ENCODE data around the gene SYT15B.
"Not testable (repeated sequence)": the region's sequence is repeated elsewhere in the genome, so short reads cannot be mapped to it uniquely, and the experiment has no call there.

The SYT15B gene

GRCh38 chr10:47753871-47754270 lies 9.5 kb downstream of the SYT15B start:
- not testable (repeated sequence) for H3K9me3 ChIP-seq (ENCODE audit: severe bottlenecking); H3K36me3 ChIP-seq (ENCODE audit: low read depth); H3K27me3 ChIP-seq (ENCODE audit: insufficient read depth, poor library complexity, severe bottlenecking); ATAC-seq (ENCODE audit: low read depth); DNase-seq (ENCODE audit: low spot score); H3K4me1 ChIP-seq (ENCODE audit: insufficient read depth, poor library complexity, severe bottlenecking); H3K4me3 ChIP-seq (ENCODE audit: severe bottlenecking); H3K27ac ChIP-seq (ENCODE audit: poor library complexity, severe bottlenecking)

DNA sequence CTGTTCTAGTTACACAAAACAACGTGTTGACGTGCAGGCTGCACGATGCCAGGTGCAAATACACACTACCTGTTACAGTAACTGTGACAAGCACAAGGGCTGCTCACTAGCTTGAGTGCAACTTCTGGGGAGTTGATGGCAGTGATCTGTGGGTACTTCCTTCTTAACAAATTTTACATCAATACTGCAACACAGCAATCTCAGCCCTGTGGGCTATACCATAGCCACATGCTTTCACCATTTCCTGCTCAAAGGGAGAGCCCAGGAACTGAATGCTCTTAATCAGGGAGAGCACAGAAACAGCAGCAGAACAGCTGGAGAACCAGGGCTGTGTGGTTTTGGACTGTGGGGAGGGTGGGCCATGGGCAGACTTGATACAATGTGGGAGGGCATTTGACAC lies 10.2 kb downstream of the SYT15B start:
- ATAC-seq (ENCODE audit: low read depth); H3K36me3 ChIP-seq (ENCODE audit: low read depth); H3K27ac ChIP-seq (ENCODE audit: poor library complexity, severe bottlenecking); H3K9me3 ChIP-seq (ENCODE audit: severe bottlenecking); H3K4me1 ChIP-seq (ENCODE audit: insufficient read depth, poor library complexity, severe bottlenecking); H3K27me3 ChIP-seq (ENCODE audit: insufficient read depth, poor library complexity, severe bottlenecking); H3K4me3 ChIP-seq (ENCODE audit: severe bottlenecking); DNase-seq (ENCODE audit: low spot score): not testable (repeated sequence)

DNA sequence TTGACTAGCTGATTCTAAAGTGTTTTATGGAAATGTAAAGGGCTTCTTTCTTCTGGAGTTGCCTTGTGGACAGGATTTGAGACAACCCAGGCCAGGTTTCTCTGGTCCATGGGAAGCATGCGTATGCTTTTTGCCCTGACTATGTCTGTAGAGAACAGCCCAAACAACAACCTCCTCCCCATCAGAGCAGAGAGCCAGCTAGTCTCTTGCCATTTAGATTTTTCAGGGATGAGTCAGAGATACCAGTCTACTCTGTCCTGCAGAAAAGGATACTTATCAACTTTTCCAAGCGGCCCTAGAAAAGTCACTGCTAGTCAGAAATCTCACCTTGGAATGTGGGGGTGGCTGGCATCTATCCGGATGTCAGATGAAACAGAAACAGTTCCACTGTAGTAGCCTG lies 11.6 kb downstream of the SYT15B start:
- not testable (repeated sequence) for H3K4me1 ChIP-seq (ENCODE audit: insufficient read depth, poor library complexity, severe bottlenecking); H3K27ac ChIP-seq (ENCODE audit: poor library complexity, severe bottlenecking); H3K9me3 ChIP-seq (ENCODE audit: severe bottlenecking); H3K4me3 ChIP-seq (ENCODE audit: severe bottlenecking); DNase-seq (ENCODE audit: low spot score); H3K36me3 ChIP-seq (ENCODE audit: low read depth); H3K27me3 ChIP-seq (ENCODE audit: insufficient read depth, poor library complexity, severe bottlenecking)
- peak; percentile 48; the same call in 2 of the 3 replicates for ATAC-seq (ENCODE audit: low read depth)

DNA sequence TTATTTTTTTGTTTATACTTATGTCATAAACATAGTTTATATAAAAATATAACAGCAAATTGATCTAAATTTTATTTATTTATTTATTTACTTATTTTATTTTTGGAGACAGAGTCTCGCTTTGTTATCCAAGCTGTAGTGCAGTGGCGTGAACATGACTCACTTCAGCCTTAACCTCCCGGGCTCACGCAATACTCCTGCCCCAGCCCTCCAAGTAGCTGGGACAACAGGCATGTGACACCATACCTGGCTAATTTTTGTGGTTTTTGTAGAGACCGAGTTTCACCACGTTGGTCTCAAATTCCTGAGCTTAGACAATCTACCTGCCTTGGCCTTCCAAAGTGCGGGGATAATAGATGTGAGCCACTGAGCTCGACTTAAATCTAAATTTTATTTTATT lies 13.0 kb downstream of the SYT15B start:
- H3K9me3 ChIP-seq (ENCODE audit: severe bottlenecking); H3K27me3 ChIP-seq (ENCODE audit: insufficient read depth, poor library complexity, severe bottlenecking); DNase-seq (ENCODE audit: low spot score); ATAC-seq (ENCODE audit: low read depth); H3K4me1 ChIP-seq (ENCODE audit: insufficient read depth, poor library complexity, severe bottlenecking); H3K27ac ChIP-seq (ENCODE audit: poor library complexity, severe bottlenecking); H3K36me3 ChIP-seq (ENCODE audit: low read depth); H3K4me3 ChIP-seq (ENCODE audit: severe bottlenecking): not testable (repeated sequence)

- ATAC-seq (ENCODE audit: low read depth); H3K27me3 ChIP-seq (ENCODE audit: insufficient read depth, poor library complexity, severe bottlenecking); H3K4me3 ChIP-seq (ENCODE audit: severe bottlenecking); H3K9me3 ChIP-seq (ENCODE audit: severe bottlenecking); DNase-seq (ENCODE audit: low spot score); H3K4me1 ChIP-seq (ENCODE audit: insufficient read depth, poor library complexity, severe bottlenecking); H3K36me3 ChIP-seq (ENCODE audit: low read depth); H3K27ac ChIP-seq (ENCODE audit: poor library complexity, severe bottlenecking): not testable (repeated sequence)
These were observed 16.5 kb downstream of the SYT15B start for GRCh38 chr10:47746780-47747376.

DNA sequence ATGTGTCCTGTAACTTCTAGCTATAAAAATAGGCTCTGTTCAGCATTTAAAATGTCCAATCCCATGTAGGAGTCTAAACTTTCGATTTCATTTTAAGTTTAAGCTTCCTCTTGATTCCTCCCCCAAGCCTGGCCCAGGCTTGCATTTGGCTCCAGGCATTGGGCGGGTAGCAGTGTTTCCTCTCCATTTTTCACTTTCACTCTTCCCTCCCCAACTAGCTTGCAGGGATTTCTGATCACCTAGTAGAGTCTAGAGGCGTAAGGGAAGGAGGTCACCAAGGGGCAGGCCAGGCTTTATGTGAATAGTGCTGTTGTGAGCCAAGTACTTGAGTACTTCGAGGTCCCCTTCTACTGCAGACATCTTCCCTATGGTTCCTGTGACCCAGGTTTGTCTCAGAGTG lies 18.5 kb downstream of the SYT15B start:
- not testable (repeated sequence) for H3K27me3 ChIP-seq (ENCODE audit: insufficient read depth, poor library complexity, severe bottlenecking)

DNA sequence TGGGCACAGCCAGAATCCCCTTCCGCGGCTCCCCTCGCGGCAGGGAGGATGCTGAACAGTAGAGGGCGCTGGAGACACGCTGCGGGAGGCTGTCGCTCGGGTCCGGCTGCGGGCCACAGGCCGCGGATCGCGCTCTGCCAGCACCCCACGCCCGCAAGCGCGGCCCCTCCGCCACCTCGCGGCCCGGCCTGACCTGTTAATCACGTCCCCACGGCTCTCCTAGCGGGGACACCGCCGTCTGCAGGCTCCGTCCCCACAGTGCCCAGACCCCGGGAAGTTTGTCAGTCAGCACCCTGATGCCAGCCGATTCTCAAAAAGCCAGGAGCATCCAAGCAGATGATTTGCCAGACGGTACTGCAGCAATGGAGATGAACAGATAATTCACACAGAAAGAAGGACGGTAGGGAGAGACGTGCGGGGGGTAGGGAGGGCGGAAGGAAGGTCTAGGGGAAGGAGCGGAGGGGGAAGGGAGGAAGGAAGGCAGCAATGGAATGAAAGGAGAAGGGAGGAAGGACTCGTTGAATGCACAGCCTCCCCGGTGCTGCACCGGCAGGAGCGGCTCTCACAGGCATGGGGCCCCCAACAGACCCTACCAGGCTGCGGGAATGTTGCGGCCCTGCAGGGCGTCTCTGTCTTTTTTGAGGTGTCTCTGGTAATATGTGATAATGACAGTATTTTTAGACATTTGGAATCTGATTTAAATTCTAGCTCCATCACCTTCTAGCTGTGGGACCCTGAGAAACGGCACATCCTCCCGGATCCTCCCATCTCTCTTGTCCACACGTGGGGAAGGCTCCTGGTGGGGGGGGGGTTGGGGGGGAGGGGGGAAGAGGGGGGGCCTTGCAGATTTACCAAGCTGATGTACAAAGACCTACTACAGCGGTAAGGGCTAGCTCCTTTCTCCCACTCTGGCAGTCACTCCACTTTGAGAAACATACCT lies 19.5 kb downstream of the SYT15B start:
- H3K4me3 ChIP-seq (ENCODE audit: severe bottlenecking); DNase-seq (ENCODE audit: low spot score); H3K27me3 ChIP-seq (ENCODE audit: insufficient read depth, poor library complexity, severe bottlenecking); H3K36me3 ChIP-seq (ENCODE audit: low read depth); H3K9me3 ChIP-seq (ENCODE audit: severe bottlenecking); H3K4me1 ChIP-seq (ENCODE audit: insufficient read depth, poor library complexity, severe bottlenecking); H3K27ac ChIP-seq (ENCODE audit: poor library complexity, severe bottlenecking): not testable (repeated sequence)
- peak; percentile 82 for ATAC-seq (ENCODE audit: low read depth)

More for the DNA sequence above, 18.5 kb downstream of the SYT15B start:
- DNase-seq (ENCODE audit: low spot score); H3K9me3 ChIP-seq (ENCODE audit: severe bottlenecking); ATAC-seq (ENCODE audit: low read depth); H3K36me3 ChIP-seq (ENCODE audit: low read depth); H3K4me1 ChIP-seq (ENCODE audit: insufficient read depth, poor library complexity, severe bottlenecking); H3K4me3 ChIP-seq (ENCODE audit: severe bottlenecking); H3K27ac ChIP-seq (ENCODE audit: poor library complexity, severe bottlenecking): not testable (repeated sequence)

GRCh38 chr10:47740868-47741267 lies 22.5 kb downstream of the SYT15B start:
- DNase-seq (ENCODE audit: low spot score); H3K27me3 ChIP-seq (ENCODE audit: insufficient read depth, poor library complexity, severe bottlenecking); H3K36me3 ChIP-seq (ENCODE audit: low read depth); H3K27ac ChIP-seq (ENCODE audit: poor library complexity, severe bottlenecking); H3K9me3 ChIP-seq (ENCODE audit: severe bottlenecking); H3K4me3 ChIP-seq (ENCODE audit: severe bottlenecking); H3K4me1 ChIP-seq (ENCODE audit: insufficient read depth, poor library complexity, severe bottlenecking): not testable (repeated sequence)
- ATAC-seq (ENCODE audit: low read depth), result peak; percentile 40; the same call in 2 of the 3 replicates

DNA sequence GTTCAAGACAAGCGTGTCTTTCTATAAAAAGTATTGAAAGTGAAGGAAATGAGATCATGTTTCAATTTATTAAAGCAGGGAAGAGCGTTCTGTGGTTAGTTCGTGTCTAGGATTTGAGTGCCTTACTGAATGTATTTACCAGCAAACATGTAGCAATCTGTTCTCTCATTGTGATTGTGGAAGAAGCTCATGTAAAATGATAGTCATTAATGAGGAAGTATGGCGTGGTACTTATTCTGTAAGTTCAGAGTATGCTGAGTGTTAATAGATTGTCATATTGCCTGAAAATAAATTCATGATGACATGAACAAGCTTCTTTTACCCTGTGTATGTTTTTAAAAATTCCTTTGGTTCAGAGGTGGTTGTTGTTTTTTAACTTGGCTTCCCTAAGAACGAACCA lies 32.5 kb downstream of the SYT15B start:
- not testable (repeated sequence) for H3K27me3 ChIP-seq (ENCODE audit: insufficient read depth, poor library complexity, severe bottlenecking); H3K36me3 ChIP-seq (ENCODE audit: low read depth); H3K4me3 ChIP-seq (ENCODE audit: severe bottlenecking); H3K27ac ChIP-seq (ENCODE audit: poor library complexity, severe bottlenecking); H3K4me1 ChIP-seq (ENCODE audit: insufficient read depth, poor library complexity, severe bottlenecking); ATAC-seq (ENCODE audit: low read depth); DNase-seq (ENCODE audit: low spot score); H3K9me3 ChIP-seq (ENCODE audit: severe bottlenecking)

DNA sequence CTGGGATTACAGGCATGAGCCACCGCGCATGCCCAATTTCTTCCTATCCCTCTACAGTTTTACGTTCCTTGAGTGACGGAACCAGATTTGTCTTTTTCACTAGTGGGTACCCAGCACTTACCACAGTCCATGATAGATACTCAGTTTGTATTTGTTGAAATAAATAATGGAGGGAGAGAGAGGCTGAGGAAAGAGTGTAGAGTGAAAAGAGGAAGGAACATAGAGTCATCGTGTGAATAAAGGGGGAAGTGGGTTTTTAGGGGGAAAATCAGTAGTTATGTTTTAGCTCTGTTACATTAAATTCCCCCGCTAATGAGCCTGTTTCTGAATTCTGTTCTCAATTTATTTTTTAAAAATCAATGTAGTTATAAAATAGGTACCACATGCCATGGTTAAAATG lies 37.7 kb downstream of the SYT15B start:
- not testable (repeated sequence) for H3K36me3 ChIP-seq (ENCODE audit: low read depth); ATAC-seq (ENCODE audit: low read depth); DNase-seq (ENCODE audit: low spot score)

DNA sequence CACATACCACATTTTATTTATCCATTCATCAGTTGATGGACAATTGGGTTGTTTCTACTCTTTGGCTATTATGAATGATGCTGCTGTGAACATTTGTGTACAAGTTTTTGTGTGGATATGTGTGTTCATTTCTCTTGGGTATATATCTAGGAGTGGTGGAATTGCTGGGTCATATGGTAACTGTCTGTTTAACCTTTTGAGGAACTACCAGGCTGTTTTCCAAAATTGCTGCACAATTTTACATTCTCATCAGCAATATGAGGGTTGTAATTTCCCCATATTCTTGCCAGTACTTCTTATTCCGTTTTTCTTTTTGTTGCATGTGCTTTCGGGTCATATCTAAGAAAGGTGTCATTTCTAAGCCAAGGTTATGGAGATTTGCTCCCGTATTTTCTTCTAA lies 38.3 kb downstream of the SYT15B start:
- DNase-seq (ENCODE audit: low spot score); H3K4me1 ChIP-seq (ENCODE audit: insufficient read depth, poor library complexity, severe bottlenecking); H3K9me3 ChIP-seq (ENCODE audit: severe bottlenecking); H3K4me3 ChIP-seq (ENCODE audit: severe bottlenecking); H3K27me3 ChIP-seq (ENCODE audit: insufficient read depth, poor library complexity, severe bottlenecking); ATAC-seq (ENCODE audit: low read depth); H3K36me3 ChIP-seq (ENCODE audit: low read depth); H3K27ac ChIP-seq (ENCODE audit: poor library complexity, severe bottlenecking): not testable (repeated sequence)

More for the DNA sequence above, 37.7 kb downstream of the SYT15B start:
- H3K4me1 ChIP-seq (ENCODE audit: insufficient read depth, poor library complexity, severe bottlenecking); H3K4me3 ChIP-seq (ENCODE audit: severe bottlenecking); H3K9me3 ChIP-seq (ENCODE audit: severe bottlenecking); H3K27ac ChIP-seq (ENCODE audit: poor library complexity, severe bottlenecking); H3K27me3 ChIP-seq (ENCODE audit: insufficient read depth, poor library complexity, severe bottlenecking): not testable (repeated sequence)

Measured in RWPE2 (cell line).